Astrocyte of the cerebellum (primary cell): ENCODE measurements around the gene SMC4.

ENCODE experiments used
- DNase-seq: peaks from one replicate; pipeline ENCODE4 v3.0.0-alpha.2; 2011; ENCODE audit warnings: low read depth
- H3K4me3 ChIP-seq: 2 replicates; pipeline ENCODE4 v1.5.1; 2011; ENCODE audit warnings: mild to moderate bottlenecking, low read depth, low read length, moderate library complexity
- in situ Hi-C: cut with HindIII; loops from 2 replicates; pipeline ENCODE4 v1.10.0; 2017; ENCODE audit warnings: low sequenced_read_pairs
- TF ChIP-seq, protein P1 (sequence below): IDR thresholded peaks from 2 replicates; pipeline ENCODE4 v1.5.1; 2012; ENCODE audit warnings: low read length, low read depth, moderate library complexity, mild to moderate bottlenecking; ENCODE audit errors: missing control alignments

SMC4 gene

GRCh38 chr3:160393346-160394008 is 6.0 kb upstream of the SMC4 start:
- no peak overlapping the region for H3K4me3 ChIP-seq
- in situ Hi-C loops, result no loop called here
- no peak for DNase-seq
- TF ChIP-seq, protein P1, sequence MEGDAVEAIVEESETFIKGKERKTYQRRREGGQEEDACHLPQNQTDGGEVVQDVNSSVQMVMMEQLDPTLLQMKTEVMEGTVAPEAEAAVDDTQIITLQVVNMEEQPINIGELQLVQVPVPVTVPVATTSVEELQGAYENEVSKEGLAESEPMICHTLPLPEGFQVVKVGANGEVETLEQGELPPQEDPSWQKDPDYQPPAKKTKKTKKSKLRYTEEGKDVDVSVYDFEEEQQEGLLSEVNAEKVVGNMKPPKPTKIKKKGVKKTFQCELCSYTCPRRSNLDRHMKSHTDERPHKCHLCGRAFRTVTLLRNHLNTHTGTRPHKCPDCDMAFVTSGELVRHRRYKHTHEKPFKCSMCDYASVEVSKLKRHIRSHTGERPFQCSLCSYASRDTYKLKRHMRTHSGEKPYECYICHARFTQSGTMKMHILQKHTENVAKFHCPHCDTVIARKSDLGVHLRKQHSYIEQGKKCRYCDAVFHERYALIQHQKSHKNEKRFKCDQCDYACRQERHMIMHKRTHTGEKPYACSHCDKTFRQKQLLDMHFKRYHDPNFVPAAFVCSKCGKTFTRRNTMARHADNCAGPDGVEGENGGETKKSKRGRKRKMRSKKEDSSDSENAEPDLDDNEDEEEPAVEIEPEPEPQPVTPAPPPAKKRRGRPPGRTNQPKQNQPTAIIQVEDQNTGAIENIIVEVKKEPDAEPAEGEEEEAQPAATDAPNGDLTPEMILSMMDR, result no peak

DNA sequence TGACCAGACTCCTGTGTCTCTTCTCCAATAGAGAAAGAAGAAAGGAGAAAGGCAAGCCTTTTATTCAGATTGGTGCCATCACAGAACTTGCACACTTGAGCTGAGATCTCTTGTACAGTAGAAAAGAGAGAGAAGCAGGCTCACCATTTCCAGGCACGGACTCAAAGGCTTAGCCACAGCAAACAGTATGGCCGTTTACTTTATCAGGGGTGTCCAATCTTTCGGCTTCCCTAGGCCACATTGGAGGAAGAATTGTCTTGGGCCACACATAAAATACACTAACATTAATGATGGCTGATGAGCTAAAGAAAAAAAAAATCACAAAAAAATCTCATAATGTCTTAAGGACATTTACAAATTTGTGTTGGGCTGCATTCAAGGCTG is 5.4 kb upstream of the SMC4 start:
- no peak overlapping the region for H3K4me3 ChIP-seq
- in situ Hi-C loops, result no loop called here
- no peak for DNase-seq
- TF ChIP-seq, protein P1, result no peak

GRCh38 chr3:160395297-160395696 is 4.2 kb upstream of the SMC4 start:
- in situ Hi-C loops, result no loop called here
- TF ChIP-seq, protein P1, result no peak
- H3K4me3 ChIP-seq, result no peak overlapping the region
- peak; percentile 84 for DNase-seq

GRCh38 chr3:160398820-160399124 is 678 bp upstream of the SMC4 start:
- DNase-seq, result no peak
- in situ Hi-C loops, result no loop called here
- peak overlapping the region; percentile 58 for H3K4me3 ChIP-seq
- TF ChIP-seq, protein P1, result peak; percentile 8

GRCh38 chr3:160400030-160400701 is 716 bp downstream of the SMC4 start:
- in situ Hi-C loops, result no loop called here
- H3K4me3 ChIP-seq, result peak overlapping the region; percentile 58
- DNase-seq, result no peak
- TF ChIP-seq, protein P1, result no peak

- TF ChIP-seq, protein P1, result no peak
- H3K4me3 ChIP-seq, result peak overlapping the region; percentile 58
- no peak for DNase-seq
- in situ Hi-C loops, result no loop called here
Observed at GRCh38 chr3:160400702-160401150, 1.3 kb downstream of the SMC4 start.
